NCI-H187 treated with DMSO at 0.1 percent for 48 hours (cell line): Measurements from ENCODE around the gene GMEB1.

Experiments
- DNase-seq: peaks from one replicate; lab custom pipeline; 2025; lab: John Stamatoyannopoulos, UW

The GMEB1 gene

DNA sequence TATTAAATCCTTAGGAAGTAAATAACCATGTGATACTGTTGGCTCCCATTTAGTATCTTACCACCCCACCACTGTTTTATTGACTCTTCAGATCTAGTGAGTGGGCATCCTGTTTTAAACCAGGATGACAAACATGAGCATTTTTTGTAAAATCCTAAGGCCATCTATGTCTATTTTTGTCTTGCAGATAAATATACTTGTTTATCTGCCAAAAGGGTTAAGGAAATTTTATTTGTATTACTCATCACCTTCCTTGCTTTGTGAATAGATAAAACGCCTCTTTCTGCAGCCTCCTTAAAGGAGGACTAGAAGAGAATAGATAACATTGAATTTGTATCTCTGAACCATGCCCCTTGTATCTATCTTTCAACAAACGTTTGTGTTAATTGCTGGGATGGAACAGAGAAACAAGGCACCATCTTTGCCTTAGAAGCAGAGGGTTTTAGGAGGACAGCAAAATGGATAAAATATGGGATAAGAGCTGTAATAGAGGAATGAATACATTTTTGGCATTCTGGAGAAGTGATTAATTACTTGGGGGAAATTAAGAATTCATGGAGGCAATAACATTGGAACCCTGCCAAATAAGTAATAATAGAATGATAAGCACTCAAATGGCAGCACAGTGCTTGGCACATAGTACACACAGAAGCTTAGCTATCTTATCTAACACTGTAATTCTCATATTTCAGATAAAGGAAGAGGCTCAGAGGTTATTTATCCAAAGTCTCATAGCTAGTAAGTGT, 82.9 kb downstream of the GMEB1 start:
- no peak for DNase-seq

- DNase-seq, result no peak
Measured at GRCh38 chr1:28755701-28756100, 87.1 kb downstream of the GMEB1 start.

DNA sequence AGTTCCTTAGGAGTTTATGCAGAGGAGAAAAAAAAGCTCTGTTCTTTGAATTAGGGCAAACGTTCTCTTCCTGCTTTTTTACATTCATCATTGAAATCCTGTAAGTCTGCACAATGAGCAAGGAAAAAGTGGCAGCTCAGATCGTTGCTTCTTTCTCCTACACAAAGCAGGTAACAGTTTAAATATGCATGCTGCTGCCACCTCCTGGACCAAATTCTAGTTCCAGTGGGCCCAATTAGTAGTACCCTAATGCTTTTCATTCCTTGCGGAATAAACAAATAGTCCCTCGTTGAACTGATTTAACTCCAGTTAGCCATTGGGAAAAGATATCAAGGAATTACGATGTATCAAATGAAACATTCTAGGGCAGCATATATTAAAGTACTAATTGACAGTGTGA, 88.3 kb downstream of the GMEB1 start:
- DNase-seq, result no peak

DNA sequence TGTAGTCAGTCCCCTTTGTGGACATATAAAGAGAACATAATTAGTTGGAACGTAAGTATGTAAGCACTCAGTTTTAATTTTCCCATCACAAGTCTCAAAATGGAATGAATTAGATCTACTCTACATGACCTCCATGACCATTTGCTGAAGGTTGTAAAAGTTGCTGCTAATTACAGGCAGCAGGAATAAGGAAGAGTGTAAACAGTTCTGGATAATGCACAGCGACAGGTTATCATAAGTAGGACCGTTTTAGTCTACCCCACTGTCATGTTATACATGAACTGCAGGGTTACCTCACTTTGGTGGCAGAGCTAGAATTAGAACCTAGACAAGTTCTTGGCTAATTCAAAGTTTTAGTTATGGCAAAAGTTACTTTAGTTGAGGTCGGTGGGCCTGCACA, 89.8 kb downstream of the GMEB1 start:
- no peak for DNase-seq

- no peak for DNase-seq
Measured at GRCh38 chr1:28759257-28759656, 90.7 kb downstream of the GMEB1 start.

DNA sequence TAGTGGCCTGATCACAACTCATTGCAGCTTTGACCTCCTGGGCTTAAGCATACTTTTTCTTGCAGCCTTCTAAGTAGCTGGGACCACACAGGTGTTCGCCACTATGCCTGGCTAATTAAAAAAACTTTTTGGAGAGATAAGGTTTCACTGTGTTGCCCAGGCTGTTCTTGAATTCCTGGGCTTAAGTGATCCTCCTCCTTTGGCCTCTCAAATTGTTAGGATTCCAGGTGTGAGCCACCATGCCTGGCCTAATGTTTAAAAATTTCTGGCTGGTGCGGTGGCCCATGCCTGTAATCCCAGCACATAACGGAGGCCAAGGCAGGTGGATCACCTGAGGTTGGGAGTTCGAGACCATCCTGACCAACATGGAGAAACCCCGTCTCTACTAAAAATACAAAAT, 92.6 kb downstream of the GMEB1 start:
- DNase-seq, result no peak

DNA sequence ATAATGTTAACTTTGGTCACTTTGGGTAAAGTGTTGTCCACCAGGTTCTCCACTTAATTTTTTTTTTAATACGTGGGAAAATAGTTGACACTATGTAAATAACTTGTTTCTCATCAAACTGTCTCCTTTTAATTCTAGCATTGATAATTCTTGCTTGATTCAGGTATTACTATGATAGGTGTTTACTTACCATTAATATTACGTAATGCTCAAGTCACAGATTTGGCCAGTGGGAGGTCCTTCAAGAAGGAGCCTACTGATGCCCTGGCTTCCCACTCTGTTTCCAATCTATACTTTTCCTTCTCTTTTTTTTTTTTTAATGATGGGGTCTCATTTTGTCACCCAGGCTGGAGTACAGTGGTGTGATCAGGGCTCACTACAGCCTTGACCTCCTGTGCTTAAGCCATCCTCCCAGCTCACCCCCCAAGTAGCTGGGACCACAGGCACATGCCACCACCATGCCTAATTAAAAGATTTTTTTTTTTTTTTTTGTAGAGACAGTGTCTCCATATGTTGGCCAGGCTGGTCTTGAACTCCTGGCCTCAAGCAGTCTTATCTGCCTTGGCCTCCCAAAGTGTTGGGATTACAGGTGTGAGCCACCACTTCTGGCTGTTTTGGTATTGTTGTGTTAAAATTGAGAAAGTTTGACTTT, 98.1 kb downstream of the GMEB1 start:
- no peak for DNase-seq
